Smooth muscle cell (in vitro differentiated cells): ENCODE results near the gene SPTBN4. TPM values are rescaled to one million over a fixed set of nuclear protein-coding genes. Genes with fewer than 3 reads are reported as not detected.
A peak's percentile ranks its signal among the peaks of the same experiment; 100 is the strongest.

Experiments used
- DNase-seq: peaks from one replicate; lab custom pipeline; 2025; ENCODE audit not compliant: unreplicated experiment; lab: John Stamatoyannopoulos, UW
- H2AFZ ChIP-seq: fragments of 200-600 bp; sonication (generic); 2 replicates; pipeline ENCODE4 v1.6.0; 2016; ENCODE audit warnings: antibody characterized with exemption, low read depth, mild to moderate bottlenecking
- H3F3A ChIP-seq: fragments of 200-600 bp; sonication (generic); 2 replicates; pipeline ENCODE4 v1.6.0; 2017; ENCODE audit warnings: antibody characterized with exemption, low read depth
- H3K27ac ChIP-seq: fragments of 200-600 bp; sonication (generic); 2 replicates; pipeline ENCODE4 v1.5.1; 2016; ENCODE audit warnings: low read depth, mild to moderate bottlenecking
- H3K27me3 ChIP-seq: fragments of 200-600 bp; sonication (generic); 2 replicates; pipeline ENCODE4 v1.6.1; 2016; ENCODE audit warnings: low read depth, mild to moderate bottlenecking
- H3K36me3 ChIP-seq: fragments of 200-600 bp; sonication (generic); 2 replicates; pipeline ENCODE4 v1.5.1; 2016; ENCODE audit warnings: low read depth
- H3K4me1 ChIP-seq: fragments of 200-600 bp; sonication (generic); 2 replicates; pipeline ENCODE4 v1.5.1; 2016; ENCODE audit warnings: low read depth
- H3K4me2 ChIP-seq: fragments of 200-600 bp; sonication (generic); 2 replicates; pipeline ENCODE4 v1.6.0; 2016; ENCODE audit warnings: mild to moderate bottlenecking
- H3K4me3 ChIP-seq: fragments of 200-600 bp; sonication (generic); 2 replicates; pipeline ENCODE4 v1.5.1; 2016; ENCODE audit warnings: mild to moderate bottlenecking
- H3K79me2 ChIP-seq: fragments of 200-600 bp; sonication (generic); 2 replicates; pipeline ENCODE4 v1.6.0; 2016; ENCODE audit warnings: low read depth, mild to moderate bottlenecking
- H3K9ac ChIP-seq: fragments of 200-600 bp; sonication (generic); 2 replicates; pipeline ENCODE4 v1.6.0; 2016; ENCODE audit warnings: low read depth
- H3K9me3 ChIP-seq: fragments of 200-600 bp; sonication (generic); replicated peaks from 2 replicates; pipeline ENCODE4 v1.5.1; 2016; ENCODE audit warnings: low read depth
- H4K20me1 ChIP-seq: fragments of 200-600 bp; sonication (generic); 2 replicates; pipeline ENCODE4 v1.6.0; 2016; ENCODE audit warnings: low read depth
- CTCF ChIP-seq: fragments of 200-600 bp; sonication (generic); IDR thresholded peaks from 2 replicates; pipeline ENCODE4 v1.5.1; 2017; ENCODE audit warnings: borderline replicate concordance, mild to moderate bottlenecking, antibody characterized with exemption; ENCODE audit not compliant: insufficient read depth, poor library complexity, severe bottlenecking
- WGBS: methylation state at CpG from one replicate; pipeline ENCODE4 v1.1.7; 2016; ENCODE audit warnings: low lambda C conversion rate; 5-methylcytosine and 5-hydroxymethylcytosine counted together
- polyA plus RNA-seq: library from polyadenylated mRNA; unstranded; fragments of >200 nt; fragmentation: Nextera tagmentation; extraction: Ambion mirVana; gene quantifications from 2 replicates; pipeline ENCODE4 v1.2.1, GENCODE V29; 2016
- total RNA-seq: library from RNA; depleted of rRNA; stranded (reverse); fragments of >200 nt; gene quantifications from 2 replicates; pipeline ENCODE4 v1.2.3, GENCODE V29; 2014

SPTBN4 gene
- total and polyA plus RNA-seq, 2 experiments from 2014 or later, result 1.0 to 1.2 TPM

DNA sequence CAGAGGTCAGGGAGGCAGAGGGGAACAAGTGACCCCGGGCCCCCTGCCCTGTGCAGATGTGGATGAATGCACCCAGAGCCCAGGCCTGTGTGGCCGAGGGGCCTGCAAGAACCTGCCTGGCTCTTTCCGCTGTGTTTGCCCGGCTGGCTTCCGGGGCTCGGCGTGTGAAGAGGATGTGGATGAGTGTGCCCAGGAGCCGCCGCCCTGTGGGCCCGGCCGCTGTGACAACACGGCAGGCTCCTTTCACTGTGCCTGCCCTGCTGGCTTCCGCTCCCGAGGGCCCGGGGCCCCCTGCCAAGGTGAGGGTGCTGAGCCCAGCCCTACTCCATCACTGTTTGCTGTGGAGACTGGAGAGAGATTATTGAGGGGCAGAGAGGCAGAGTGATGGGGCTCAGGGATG is 144.3 kb downstream of the SPTBN4 start:
- H4K20me1 ChIP-seq, result peaks cover 9% of the 10 kb centered on the region
- H3F3A ChIP-seq, result peaks cover 3% of the 10 kb centered on the region
- no peak overlapping the region for H3K27ac ChIP-seq
- DNase-seq, result no peak
- 93% methylated on average over 15 of the region's 15 CpGs for WGBS
- peaks cover 12% of the 10 kb centered on the region for H3K4me1 ChIP-seq
- H3K27me3 ChIP-seq, result no peaks in the 10 kb centered on the region
- H3K79me2 ChIP-seq, result no peaks in the 10 kb centered on the region
- no peak for TF ChIP-seq CTCF
- H3K4me3 ChIP-seq, result no peak overlapping the region
- no peak overlapping the region for H2AFZ ChIP-seq
- no peaks in the 10 kb centered on the region for H3K36me3 ChIP-seq
- H3K4me2 ChIP-seq, result no peak overlapping the region
- no peak overlapping the region for H3K9ac ChIP-seq
- H3K9me3 ChIP-seq, result no peaks in the 10 kb centered on the region

DNA sequence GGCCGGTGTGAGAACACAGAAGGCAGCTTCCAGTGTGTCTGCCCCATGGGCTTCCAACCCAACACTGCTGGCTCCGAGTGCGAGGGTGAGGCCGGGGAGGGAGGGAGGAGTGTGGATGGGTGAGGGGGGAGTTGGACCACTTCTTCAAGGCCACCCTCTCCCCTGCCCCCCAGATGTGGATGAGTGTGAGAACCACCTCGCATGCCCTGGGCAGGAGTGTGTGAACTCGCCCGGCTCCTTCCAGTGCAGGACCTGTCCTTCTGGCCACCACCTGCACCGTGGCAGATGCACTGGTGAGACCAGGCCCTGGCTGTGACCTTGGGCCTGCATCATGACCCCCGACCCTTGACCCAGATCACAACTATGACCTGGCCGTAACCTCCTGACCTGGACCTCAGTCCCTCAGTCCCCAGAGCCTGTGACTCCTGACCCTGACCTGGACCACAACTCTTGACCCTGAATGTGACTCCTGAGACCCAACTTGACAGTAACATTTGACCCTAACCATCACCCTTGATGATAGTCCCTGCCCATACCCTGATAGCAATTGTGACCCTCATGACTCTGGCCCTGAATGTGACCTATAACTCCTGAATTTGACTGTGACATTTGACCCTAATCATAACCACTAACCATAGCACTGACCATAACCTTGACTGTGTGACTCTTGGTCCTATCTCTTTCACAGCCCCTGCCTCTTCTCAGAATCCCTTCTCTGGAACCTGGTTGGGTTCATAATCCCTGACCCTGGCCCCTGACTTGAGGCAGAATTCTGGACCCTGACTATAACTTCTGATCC is 145.3 kb downstream of the SPTBN4 start:
- H3K27me3 ChIP-seq, result no peaks in the 10 kb centered on the region
- H3K4me3 ChIP-seq, result no peak overlapping the region
- no peaks in the 10 kb centered on the region for H3F3A ChIP-seq
- peaks cover 11% of the 10 kb centered on the region for H3K4me1 ChIP-seq
- WGBS, result 97% methylated on average over 10 of the region's 10 CpGs
- DNase-seq, result no peak
- no peak overlapping the region for H3K27ac ChIP-seq
- H3K9me3 ChIP-seq, result no peaks in the 10 kb centered on the region
- H3K36me3 ChIP-seq, result no peaks in the 10 kb centered on the region
- H2AFZ ChIP-seq, result no peak overlapping the region
- no peaks in the 10 kb centered on the region for H3K79me2 ChIP-seq
- no peak overlapping the region for H3K4me2 ChIP-seq
- TF ChIP-seq CTCF, result no peak
- H4K20me1 ChIP-seq, result peaks cover 19% of the 10 kb centered on the region
- H3K9ac ChIP-seq, result no peak overlapping the region

DNA sequence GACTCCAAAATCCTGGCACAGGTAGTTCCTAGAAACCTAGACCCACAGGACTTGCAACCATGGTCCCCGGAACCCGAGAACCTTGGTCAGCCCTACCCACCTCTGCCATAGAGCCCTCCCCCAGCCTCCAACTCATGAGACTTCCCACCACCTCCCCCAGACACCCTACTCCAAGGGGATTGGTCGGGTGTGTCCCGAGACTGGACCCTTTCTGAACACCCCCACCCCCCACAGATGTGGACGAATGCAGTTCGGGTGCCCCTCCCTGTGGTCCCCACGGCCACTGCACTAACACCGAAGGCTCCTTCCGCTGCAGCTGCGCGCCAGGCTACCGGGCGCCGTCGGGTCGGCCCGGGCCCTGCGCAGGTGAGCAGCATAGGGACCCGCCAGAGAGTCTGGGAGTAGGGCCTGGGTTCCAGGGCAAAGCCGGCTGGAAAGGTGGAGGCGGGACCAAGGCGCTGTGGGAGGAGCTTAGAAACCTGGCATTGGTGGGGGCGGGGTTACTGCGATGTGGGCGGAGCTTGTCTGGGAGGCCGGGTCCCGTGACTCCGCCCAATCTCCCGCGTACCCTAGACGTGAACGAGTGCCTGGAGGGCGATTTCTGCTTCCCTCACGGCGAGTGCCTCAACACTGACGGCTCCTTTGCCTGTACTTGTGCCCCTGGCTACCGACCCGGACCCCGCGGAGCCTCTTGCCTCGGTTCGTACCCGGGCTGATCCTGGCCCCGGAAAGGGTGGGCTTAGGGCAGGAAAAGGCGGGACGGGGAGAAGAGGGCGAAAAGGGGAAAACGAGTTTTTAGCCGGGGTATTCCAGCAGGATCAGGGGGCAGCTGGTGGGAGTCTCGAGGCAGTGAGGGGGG is 146.3 kb downstream of the SPTBN4 start:
- Histone ChIP-seq H3K9me3 (no peaks in the 10 kb centered on the region), H3K79me2 (no peaks in the 10 kb centered on the region), H3K4me3 (peak overlapping the region; percentile 65), H3K27me3 (no peaks in the 10 kb centered on the region), H3K4me1 (peaks cover 11% of the 10 kb centered on the region), H3K36me3 (no peaks in the 10 kb centered on the region), H4K20me1 (peaks cover 26% of the 10 kb centered on the region), H2AFZ (peak overlapping the region; percentile 91), H3K4me2 (peak overlapping the region; percentile 88), H3K9ac (no peak overlapping the region), H3F3A (no peaks in the 10 kb centered on the region), H3K27ac (peak overlapping the region; percentile 9)
- peak; percentile 55 for DNase-seq
- 24% methylated on average over 49 of the region's 50 CpGs for WGBS
- TF ChIP-seq CTCF, result no peak
